Brain microvascular endothelial cell (primary cell): Measurements from ENCODE around the gene CCL26.
A peak's percentile ranks its signal among the peaks of the same experiment; 100 is the strongest.

Experiments
- DNase-seq: peaks from one replicate; pipeline ENCODE4 v3.0.0-alpha.2; 2020
- H3K27ac ChIP-seq: fragments of 250-450 bp; sonication (Bioruptor Pico); 2 replicates; pipeline ENCODE4 v1.5.1; 2020; ENCODE audit warnings: mild to moderate bottlenecking, moderate library complexity
- H3K27me3 ChIP-seq: fragments of 250-450 bp; sonication (Bioruptor Pico); replicated peaks from 2 replicates; pipeline ENCODE4 v1.5.1; 2020; ENCODE audit warnings: mild to moderate bottlenecking
- H3K36me3 ChIP-seq: fragments of 250-450 bp; sonication (Bioruptor Pico); replicated peaks from 2 replicates; pipeline ENCODE4 v1.5.1; 2020; ENCODE audit warnings: mild to moderate bottlenecking
- H3K4me3 ChIP-seq: 2 replicates; pipeline ENCODE4 v1.5.1; 2011; ENCODE audit warnings: low read depth, mild to moderate bottlenecking, control low read depth, low read length, moderate library complexity
- in situ Hi-C: cut with HindIII; loops from 2 replicates; pipeline ENCODE4 v1.10.0; 2017; ENCODE audit warnings: low sequenced_read_pairs, low pct_ligation_motif_present
- TF ChIP-seq, protein P1 (sequence below): IDR thresholded peaks from 2 replicates; pipeline ENCODE4 v1.5.1; 2011; ENCODE audit warnings: low read depth, mild to moderate bottlenecking, moderate library complexity, low read length, control low read depth, inconsistent platforms; ENCODE audit errors: missing control alignments

The CCL26 gene, protein sequence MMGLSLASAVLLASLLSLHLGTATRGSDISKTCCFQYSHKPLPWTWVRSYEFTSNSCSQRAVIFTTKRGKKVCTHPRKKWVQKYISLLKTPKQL

DNA sequence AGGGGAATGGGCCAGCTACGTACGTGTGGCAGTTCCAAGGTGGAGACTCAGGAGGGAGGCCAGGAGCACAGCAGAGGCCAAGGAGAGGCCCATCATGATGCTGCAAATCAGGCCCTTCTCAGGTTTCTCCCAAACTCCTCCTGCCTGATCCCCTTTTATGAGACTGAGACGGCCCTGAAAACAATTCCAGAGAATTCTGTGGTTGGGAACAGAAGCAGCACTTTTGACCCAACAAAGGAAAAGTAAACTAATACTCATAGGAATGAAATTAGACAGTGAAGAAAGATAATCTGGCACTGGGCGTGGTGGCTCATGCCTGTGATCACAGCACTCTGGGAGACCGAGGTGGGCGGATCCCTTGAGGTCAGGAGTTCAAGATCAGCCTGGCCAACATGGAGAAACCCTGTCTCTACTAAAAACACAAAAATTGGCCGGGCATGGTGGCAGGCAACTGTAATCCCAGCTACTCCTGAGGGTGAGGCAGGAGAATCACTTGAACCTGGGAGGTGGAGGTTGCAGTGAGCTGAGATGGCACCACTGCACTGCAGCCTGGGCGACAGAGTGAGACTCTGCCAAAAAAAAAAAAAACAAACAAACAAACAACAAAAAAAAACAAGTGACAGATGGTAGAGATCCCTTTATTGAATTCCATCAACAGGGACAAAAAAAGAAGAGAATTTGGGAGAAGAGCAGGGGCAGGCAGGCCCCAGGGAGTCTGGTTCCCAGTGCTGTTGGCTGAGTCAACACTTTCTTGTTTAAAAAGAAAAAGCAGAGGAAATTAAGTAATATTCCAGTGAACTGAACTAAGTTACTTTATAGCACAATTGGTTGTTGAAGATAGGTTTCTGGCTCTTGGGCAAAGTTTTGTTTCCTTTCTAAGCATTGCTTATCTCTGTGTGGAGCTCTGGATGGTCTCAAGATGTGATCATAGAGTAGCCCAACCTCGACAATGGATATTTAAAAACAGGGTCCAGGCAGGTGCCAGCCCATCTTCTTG is at the start of gene CCL26:
Gene CCL26, minus strand, starts transcription at position 131 of the 997 bp plus-strand sequence. Its CDS starts 35 bp downstream, at position 96.
- DNase-seq = peak; percentile 86
- peak within 1 kb of the TSS; percentile 34 for H3K27ac ChIP-seq

DNA sequence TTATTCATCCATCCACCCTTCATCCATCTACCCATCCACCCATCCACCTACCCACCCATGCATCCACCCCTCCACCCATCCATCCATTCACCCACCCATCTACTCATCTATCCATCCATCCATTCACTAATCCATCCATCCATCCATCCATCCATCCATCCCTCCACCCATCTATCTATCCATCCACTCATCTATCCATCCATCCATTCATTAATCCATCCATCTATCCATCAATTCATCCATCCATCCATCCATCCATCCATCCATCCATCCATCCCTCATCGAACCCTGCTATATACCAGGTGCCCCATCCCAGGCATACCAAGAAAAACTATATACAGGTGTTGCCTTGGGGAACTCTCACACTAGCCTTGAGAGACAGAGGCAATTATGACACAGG is 48.7 kb upstream of the CCL26 start:
- Histone ChIP-seq H3K27ac (no peak overlapping the region), H3K27me3 (peaks cover 2% of the 10 kb centered on the region), H3K36me3 (no peaks in the 10 kb centered on the region), H3K4me3 (no peak overlapping the region)
- no peak for DNase-seq
- in situ Hi-C loops = no loop called here
- TF ChIP-seq, protein P1, sequence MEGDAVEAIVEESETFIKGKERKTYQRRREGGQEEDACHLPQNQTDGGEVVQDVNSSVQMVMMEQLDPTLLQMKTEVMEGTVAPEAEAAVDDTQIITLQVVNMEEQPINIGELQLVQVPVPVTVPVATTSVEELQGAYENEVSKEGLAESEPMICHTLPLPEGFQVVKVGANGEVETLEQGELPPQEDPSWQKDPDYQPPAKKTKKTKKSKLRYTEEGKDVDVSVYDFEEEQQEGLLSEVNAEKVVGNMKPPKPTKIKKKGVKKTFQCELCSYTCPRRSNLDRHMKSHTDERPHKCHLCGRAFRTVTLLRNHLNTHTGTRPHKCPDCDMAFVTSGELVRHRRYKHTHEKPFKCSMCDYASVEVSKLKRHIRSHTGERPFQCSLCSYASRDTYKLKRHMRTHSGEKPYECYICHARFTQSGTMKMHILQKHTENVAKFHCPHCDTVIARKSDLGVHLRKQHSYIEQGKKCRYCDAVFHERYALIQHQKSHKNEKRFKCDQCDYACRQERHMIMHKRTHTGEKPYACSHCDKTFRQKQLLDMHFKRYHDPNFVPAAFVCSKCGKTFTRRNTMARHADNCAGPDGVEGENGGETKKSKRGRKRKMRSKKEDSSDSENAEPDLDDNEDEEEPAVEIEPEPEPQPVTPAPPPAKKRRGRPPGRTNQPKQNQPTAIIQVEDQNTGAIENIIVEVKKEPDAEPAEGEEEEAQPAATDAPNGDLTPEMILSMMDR = no peak

More for the DNA sequence above, at the start of gene CCL26:
- H3K36me3 ChIP-seq = no peaks in the 10 kb centered on the region
- TF ChIP-seq, protein P1 = no peak
- H3K27me3 ChIP-seq = no peaks in the 10 kb centered on the region
- in situ Hi-C loops = no loop called here
- H3K4me3 ChIP-seq = no peak within 1 kb of the TSS

DNA sequence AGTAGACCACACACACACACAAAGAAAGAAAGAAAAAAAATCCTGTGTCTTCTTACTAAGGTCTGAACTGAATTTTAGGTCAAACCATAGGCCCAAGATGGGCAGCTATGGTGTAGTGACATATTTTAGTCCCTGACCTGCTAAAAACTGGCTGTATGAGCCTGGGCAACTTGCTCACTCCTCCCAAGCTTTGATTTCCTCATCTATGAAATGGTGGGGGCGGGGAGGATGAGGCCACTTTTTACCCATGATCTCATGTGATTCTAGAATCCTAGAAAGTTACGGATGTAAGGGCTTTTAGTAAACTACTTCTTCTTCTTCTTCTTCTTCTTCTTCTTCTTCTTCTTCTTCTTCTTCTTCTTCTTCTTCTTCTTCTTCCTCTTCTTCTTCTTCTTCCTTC is 47.7 kb upstream of the CCL26 start:
- peaks cover 2% of the 10 kb centered on the region for H3K27me3 ChIP-seq
- TF ChIP-seq, protein P1 = no peak
- in situ Hi-C loops = no loop called here
- no peaks in the 10 kb centered on the region for H3K36me3 ChIP-seq
- H3K27ac ChIP-seq = no peak overlapping the region
- no peak for DNase-seq
- H3K4me3 ChIP-seq = no peak overlapping the region

DNA sequence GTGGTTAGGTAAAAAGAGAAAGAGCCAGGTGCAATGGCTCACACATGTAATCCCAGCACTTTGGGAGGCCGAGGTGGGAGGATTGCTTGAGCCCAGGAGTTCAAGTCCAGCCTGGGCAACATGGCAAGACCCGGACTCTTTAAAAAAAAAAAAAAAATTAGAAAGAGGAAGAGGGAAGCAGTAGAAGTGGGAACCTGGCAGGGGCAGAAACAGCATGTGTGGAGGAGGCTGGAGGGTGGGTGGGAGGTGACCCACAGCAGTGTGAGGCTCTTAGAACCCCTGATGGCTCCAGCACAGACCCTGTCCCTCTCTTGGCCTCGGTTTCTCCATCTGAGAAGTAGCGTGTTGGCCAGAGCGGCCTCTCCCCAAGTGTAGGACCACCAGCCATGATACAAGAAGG is 46.5 kb upstream of the CCL26 start:
- Histone ChIP-seq H3K4me3 (no peak overlapping the region), H3K27me3 (peaks cover 1% of the 10 kb centered on the region), H3K36me3 (no peaks in the 10 kb centered on the region), H3K27ac (no peak overlapping the region)
- TF ChIP-seq, protein P1 = no peak
- no peak for DNase-seq
- in situ Hi-C loops = no loop called here

DNA sequence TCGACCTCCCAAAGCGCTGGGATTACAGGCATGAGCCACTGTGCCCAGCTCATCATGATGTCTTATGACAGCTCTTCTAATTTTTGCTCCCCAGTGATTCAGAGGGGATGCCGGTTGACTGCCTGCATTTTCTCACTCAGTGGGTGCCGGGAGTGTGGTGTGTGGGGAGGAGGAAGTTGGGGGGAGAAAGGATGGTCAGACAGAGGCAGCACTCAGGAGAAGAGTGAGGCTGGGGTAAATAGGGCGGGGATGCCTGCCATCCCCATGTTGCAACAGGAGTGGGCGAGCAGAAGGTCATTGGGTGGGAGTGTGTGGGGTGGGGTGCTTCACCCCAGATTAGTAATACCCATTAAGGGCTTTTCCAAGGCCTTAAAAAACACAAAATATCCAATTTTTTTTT is 45.1 kb upstream of the CCL26 start:
- Histone ChIP-seq H3K4me3 (no peak overlapping the region), H3K36me3 (no peaks in the 10 kb centered on the region), H3K27ac (no peak overlapping the region), H3K27me3 (no peaks in the 10 kb centered on the region)
- DNase-seq = no peak
- in situ Hi-C loops = no loop called here
- TF ChIP-seq, protein P1 = no peak
